MV-4-11 (cell line): ENCODE measurements around the gene TNPO1.

ENCODE experiments used
- DNase-seq: peaks from one replicate; lab custom pipeline; 2025; lab: John Stamatoyannopoulos, UW

The TNPO1 gene

DNA sequence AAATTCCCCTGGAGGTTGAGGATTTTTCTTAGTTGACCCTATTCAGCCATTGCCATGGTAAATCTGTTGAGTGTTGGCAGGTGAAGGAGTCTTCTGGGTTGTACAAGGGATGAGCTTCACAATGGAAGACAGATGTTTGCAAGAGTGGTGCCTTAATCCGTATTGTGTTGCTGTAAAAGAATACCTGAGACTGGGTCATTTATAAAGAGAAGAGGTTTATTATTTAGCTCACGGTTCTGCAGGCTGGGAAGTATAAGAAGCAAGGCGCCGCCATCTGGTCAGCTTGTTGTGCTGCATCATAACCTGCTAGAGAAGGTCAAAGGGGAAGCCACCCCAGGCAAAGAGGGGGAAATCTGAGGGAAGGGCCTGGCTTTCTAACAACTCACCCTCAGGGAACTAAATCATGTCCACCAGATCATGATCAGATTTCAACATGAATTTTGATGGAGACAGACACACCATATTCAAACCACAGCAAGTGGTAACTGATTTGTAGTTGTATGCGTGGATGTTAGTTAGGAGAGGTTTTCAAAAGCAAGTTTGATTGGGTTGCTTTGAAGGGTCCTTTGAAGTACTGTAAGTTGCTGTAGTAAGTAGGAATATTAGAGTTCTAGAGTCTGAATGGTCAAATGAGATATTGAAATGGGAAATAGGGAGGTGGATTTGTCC, 2.5 kb downstream of the TNPO1 start:
- DNase-seq = peak; percentile 64

DNA sequence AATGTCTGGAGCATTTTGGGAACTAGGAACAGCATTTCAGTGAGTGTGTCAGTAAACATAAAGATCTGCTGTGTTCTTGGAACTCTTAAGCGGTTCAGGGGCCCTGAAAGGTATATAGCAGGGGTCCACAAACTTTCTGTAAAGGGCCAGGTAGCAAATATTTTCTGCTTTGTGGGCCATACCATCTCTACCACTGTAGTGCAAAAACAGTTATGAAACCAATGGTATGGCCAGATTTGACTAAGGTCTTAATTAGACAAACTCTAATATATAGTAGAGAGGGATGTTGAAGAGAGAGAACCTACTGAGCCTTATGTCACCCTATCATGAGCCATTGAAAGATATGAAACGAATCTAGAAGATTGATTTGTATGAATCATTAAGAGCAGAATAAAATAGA, 5.3 kb downstream of the TNPO1 start:
- no peak for DNase-seq

DNA sequence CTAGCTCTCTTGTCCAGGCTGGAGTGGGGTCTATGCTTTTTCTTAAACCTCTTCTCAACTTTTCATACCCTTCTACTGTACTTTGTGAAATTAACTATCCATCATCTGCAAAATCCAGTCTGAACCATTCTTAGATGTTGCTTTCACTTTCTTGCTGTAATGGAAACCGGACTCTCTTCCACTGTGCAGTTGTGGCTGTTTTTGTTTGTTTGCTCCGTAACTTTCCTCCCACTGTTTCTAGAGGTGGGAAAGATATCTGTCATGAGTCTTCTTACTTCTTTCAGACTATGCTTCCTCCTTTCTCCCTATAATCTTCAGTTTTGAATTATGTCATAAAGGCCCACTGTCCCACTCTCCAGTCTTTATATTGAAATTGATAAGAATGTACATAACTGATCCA, 6.5 kb downstream of the TNPO1 start:
- no peak for DNase-seq

DNA sequence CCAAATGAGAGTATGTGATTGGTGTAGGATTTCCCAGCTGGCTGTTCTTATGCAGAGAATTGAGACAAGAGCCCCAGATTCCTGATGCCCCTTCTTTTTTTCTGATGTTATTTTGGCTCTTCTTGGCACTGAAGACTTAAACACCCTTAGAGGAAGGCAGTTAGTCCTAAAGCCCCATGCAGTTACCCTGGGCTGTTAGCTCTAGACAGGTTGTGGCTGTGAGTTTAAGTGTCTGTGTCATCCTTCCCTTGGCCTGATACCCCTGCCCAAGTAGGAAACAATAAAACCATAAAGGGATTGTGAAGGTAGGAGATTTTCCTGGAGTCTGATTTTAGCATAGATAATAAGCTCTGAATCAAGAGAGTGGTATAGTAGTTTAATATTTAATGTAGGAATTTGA, 13.2 kb downstream of the TNPO1 start:
- no peak for DNase-seq

DNA sequence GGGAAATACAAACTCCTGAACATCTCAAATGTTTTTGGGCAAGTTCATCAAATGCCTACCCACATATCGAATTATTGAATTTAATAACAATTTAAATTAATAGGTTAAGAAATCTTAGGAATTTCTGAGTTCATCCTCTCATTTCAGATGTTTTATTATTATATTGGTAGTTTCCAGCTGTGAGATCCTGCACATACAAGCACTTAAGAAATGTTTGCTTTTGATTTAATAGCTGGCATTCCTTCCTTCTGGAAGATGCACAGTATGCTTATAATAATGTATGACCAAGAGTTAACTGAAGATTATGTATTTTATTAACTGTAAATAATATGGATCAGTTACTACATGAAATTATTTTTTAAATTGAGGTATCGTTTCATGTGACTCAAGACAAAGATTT, 13.9 kb downstream of the TNPO1 start:
- DNase-seq = no peak

DNA sequence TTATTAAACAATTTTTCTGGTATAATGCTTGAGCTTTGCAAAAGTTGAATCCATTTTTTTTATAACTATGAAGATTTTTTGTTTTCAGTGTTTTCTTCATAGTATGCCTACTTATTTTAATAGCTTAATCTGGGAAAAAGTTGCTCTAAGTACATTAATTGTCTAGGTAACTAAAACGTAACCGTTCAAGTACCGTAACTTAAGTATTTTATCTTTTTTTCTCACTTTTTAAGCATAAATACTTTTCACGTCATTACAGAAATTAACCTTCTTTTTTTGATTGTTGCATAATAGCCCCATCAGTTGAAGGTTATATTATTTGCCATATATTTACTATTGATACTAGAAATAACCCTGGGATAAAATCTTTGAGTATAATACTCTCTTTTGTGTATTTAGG, 15.2 kb downstream of the TNPO1 start:
- DNase-seq = no peak

DNA sequence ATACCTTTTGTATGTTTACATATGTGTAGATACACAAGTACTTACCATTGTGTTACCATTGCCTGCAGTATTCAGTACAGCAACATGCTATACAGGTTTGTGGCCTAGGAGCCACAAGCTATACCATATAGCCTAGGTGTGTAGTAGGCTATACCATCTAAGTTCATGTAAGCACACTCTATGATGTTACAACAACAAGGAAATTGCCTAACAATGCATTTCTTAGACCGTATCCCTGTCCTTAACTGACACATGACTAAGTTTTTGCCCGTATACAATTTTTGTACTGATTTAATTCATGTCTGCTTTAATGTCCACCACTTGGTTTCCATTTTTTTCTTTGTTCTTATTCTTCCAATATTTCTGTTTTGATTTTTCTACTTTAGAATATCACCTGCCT, 18.5 kb downstream of the TNPO1 start:
- DNase-seq = peak; percentile 10

DNA sequence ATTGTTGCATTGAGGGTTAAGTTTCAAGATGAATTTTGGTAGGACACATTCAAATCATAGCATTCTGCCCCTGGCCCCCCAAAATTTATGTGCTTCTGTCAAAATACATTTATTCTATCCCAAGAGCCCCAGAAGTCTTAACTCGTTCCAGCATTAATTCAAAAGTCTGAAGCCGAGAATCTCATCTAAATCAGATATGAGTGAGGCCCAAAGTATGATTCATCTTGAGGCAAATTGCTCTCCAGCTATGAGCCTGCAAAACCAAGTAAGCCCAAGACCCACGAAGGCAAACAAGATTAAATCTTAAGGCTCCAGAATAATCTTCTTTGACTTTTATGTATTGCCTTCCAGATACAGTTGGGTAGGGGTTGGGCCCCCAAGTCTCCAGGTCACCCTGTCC, 19.2 kb downstream of the TNPO1 start:
- DNase-seq = no peak

DNA sequence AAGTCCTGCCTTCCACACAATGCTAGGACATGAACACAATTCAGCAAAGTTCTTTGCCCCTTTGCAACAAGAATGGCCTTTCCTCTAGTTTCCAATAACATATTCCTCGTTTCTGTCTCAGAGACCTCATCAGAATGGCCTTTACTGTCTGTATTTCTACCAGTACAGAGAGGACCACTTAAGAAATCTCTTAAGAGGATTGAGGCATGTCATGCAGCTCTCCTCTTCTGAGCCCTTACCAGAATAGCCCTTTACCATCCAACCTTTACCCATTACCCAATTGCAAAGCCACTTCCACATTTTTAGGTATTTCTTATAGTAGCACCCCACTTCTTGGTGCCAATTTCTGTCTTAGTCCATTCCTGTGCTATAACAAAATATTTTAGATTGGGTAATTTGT, 20.3 kb downstream of the TNPO1 start:
- DNase-seq = peak; percentile 7

DNA sequence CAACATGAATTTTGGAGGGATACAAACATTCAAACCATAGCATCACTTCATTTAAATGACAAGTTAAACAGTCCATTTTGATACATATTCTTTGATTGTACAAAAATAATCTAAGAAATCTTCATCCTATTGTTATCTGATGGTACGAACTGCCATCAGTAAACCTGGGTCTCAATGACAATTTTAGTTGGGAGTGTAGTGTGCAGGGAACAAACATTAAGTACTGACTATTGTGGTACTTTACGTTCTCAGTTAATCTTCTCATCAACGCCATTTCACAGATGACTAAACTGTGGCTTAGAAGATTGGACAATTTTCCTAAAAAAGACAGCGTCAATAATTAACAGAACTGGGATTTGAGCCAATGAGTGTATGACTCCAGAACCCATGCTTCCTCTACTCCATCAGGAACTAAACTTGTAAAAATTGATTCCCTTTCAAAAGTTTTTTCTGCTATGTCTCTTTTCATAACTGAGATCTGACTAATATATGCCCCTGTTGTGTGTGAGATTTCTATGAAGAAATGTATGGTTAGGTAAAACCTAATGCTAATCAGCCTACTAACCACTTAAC, 21.1 kb downstream of the TNPO1 start:
- no peak for DNase-seq

DNA sequence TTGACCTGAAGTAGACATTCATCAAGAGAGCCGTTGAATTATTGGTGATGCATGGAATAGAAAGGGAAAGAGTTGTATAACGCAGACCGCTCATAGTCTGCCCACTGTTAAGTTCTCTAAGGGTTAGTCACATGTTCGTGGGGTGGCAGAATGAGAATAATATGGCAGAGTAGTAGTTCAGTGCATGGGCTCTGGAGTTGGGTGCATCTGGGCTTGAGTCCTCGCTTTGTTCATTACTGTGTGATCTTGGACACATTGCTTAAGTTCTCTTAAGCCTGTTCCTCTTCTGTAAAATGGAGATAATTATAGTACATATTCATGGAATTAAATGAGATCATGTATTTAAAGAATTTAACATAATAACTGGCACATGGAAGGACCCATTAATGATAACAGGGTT, 23.6 kb downstream of the TNPO1 start:
- DNase-seq = peak; percentile 67

DNA sequence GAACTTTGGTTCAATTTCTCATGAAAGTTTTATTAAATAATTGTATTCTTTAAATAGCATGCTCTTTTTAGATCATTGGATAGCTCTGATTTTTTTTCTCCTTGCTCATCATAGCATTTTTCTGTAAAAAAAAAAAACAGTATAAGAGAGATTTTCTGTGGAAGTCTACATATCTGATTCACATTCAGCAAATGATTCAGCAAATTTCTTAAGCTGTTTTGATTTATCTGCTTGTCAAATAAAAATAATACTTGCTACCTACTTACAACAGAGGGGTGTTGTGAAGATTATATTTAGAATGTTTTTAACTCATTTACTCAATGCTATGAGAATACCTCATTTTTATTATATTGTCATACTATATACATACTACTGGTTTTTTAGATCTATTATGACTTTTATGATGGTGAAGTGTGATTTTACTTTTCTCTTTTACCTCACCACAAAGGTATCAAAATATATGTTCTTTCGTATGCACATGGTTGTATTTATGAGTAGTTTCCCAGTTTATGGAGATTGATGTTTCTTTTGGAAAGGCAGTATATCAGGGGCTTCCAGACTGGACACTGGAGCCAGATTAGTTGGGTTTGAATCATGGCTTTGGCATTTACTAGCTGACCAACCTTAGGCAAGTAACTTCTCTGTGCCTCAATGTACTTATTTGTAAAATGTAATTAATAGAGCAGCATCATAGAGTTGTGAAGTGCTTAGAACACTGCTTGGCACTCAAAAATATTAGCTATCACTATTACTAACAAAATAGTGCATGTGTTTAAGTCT, 25.5 kb downstream of the TNPO1 start:
- DNase-seq = no peak

DNA sequence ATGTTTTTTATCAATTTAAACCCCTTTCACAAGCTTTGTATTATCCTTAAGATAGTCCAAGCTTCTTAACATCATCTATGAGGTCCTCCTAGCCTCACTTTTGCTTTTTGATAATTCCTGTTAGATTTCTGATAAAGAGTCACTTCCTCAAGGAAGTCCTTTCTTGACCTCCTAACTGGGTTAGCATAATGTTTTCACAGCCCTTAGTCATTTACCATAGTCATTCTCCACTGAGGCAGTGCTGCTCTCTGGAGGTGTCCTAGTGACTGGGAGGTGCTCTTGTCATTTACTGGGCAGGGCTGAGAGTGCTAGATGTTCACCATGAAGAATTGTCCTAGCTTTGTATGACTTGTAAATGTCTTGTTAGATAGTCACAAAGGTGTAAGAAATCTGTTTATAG, 26.4 kb downstream of the TNPO1 start:
- peak; percentile 66 for DNase-seq

DNA sequence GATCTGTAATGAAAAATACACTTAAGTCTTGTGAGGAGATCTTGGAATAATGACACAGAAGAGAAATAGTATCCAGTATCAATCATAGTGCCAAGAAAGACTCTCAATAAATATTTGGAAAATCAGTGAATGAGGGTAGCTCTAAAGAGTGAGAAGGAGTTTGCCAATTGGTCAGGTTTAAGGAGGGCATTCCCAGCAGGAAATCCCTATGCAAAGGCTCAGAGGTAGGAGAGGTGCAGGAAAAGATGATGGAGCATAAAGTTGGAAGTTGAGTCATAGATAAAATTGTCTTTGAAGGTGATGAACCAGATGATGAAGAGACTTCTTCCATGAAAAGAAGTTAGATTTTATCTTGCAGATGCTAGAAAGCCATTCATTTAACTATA, 27.8 kb downstream of the TNPO1 start:
- DNase-seq = no peak

DNA sequence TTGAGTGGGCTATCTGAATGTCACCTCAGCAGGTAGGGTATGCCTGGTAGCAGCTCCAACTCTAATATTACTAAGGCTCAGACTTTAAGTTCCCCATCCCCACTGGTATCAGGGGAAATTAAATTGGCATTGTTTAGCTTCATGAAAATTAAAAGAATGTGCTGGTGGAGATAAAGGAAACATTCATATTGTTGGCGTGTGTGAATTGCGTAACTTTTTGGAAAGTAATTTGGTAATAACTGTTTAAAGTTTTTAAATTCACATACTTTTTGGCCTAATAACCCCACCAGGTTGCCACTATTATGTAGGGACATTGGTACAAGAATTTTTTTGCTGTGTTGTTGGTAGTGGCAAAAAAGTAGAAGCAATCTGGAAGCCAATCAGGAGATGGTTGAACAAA, 29.4 kb downstream of the TNPO1 start:
- DNase-seq = no peak

DNA sequence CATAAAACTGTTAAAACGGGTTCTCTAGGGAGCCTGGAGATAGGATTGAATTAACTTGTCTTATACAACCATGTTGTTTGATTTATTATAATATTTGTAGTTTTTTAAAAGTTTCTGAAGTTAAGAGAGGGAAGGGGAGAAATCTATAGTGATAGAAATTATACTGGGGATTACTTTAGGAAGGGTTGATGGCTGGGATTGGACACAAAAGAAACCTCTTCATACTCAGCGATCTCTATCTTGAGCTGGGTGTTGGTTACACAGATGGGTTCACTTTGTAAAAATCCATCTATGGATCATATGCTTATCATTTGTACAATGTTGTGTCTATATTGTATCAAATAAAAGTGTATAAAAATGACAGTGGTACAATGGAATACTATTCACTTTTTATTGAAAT, 30.0 kb downstream of the TNPO1 start:
- DNase-seq = no peak

DNA sequence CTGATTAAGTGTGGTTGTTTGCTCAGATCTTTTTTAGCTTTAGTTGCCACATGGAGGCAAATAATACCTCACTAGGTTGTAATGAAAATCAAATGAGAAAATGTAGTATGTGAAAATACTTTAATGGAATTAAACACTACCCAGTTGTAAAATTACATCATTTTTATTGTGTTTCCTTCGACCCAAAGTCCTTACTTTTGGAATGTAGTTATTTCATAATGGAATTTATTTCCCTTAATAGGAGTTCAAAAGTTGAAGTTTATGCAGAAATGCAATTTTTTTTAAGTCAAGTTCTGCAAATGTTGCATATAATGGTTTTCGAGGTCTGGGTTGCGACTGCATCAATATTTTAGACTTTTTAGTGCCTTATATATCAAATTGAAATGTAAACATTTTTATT, 31.0 kb downstream of the TNPO1 start:
- no peak for DNase-seq

DNA sequence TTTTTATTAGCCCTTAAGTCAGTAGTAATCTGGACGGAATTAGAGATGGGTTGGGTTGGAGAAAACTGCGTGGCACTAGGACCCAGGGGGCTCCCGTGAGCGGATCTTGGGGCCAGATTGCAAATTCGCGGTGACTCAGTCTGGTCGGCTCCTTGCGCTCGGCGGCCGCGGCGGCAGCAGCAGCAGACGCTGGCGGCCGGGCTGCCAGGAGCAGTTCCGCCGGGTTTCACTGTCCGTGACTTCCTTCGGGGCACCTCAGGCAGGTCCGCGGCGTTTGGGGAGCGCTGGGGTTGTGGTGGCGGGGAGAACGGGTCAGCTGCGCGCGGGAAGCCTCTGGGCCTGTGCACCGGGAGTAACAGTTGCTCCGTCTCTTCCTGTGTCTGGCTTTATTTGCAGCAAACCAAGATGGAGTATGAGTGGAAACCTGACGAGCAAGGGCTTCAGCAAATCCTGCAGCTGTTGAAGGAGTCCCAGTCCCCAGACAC, 31.6 kb downstream of the TNPO1 start:
- DNase-seq = peak; percentile 81

DNA sequence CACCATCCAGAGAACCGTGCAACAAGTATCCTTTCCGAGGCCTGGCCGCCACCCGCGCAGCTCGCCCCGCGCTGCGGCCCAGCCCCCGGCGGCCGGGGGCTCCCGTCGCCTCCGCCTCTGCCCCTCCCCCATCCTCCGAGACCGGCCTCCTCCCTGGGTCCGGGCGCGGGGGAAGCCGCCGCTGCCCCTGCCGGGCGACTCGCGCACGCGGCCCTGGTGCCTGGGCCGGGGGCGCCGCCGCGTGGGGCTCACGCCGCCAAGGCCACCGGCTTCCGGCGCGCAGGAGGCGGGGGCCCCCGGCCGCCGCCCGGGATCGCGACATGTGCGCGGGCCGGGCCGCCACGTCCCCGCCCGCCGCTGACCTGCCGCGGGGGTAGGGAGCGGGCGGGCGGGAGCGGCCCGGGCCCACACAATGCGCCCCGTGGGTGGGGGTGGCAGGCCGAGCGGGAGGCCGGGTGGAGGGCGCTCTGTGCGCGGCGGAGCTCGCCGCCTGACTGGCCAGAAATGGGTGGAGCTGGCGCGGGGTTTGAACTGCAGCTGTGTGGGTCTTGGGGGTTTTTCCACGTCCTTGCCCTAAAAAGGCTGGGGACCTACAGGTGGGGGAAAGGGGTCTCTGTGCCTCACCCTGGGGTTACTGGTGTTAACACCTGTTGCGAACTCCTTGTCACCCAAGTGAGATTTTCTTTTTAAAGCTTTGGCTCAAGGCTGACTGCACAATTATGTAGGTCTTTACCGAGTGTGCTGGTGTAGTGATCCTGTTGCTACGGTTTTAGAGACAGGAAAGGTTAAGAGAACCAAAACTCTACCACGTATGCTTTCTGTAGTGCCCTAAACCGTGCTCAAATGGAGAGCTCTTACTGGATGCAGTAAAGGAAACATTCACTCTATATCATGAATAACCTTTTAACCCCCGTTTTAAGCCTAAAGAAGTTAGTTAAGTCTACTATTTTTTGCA, 32.3 kb downstream of the TNPO1 start:
- DNase-seq = peak; percentile 9

DNA sequence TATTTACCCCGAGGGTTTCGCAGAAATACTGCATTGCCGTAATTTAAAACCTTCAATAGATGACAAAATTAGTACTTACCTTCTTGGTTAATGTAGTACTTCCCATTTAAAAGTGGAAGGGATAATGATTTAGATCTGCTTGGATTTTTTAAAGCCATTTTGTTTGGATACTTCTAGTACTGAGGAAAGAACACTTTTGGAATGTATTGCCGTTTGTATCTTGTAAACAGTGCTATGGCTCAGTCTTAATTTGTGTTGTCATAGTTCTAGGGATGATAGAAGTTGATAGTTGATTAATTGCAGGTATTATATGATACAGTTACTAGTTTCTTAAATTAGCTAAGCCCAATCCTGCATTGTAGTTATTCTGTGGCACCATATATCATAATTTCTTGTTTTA, 33.1 kb downstream of the TNPO1 start:
- no peak for DNase-seq

DNA sequence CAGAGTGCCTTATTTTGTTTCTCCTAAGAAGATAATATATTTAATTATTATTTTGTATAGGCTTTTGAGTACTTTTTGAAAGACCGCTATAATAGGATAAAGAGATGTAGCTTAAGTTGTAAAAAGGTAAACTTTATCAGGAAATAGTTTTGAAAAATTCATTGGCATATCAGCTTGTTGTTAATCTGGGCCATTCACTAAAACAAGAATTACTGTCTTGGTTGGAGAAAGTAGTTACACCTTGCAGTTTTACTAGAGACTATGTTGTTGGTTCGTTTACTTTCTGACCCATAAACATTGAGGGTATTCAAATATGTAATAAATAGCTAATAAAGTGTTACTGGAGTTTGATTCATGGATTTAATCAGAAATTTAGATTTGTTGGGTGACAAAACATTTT, 33.7 kb downstream of the TNPO1 start:
- DNase-seq = no peak

DNA sequence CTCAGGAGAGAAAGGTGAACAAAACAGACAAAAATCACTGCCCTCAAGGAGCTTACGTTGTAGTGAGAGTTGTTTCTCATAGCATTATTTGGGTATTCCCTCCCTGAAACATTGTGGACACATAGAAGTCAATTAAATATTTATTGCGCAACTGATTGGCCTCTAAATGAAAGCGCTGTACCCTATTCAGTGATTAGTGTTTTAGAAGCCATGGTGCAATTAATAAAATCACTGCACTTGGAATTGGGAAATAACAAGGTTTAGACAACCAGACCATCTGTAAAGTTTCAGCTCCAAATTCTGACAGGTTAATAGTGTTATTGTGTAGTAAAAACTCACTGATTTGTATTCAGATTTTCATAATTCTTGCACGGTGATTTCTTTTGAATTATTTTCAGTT, 35.9 kb downstream of the TNPO1 start:
- DNase-seq = no peak
